Measurements from ENCODE around the gene CREM. TPM values are rescaled to one million over a fixed set of nuclear protein-coding genes. Genes with fewer than 3 reads are reported as not detected.
A peak's percentile ranks its signal among the peaks of the same experiment; 100 is the strongest.
"Not testable (repeated sequence)": the region's sequence is repeated elsewhere in the genome, so short reads cannot be mapped to it uniquely, and the experiment has no call there.

Gene CREM
- polyA plus RNA-seq, 12 donors = 37.1 to 70.9 (median 54.0) TPM; not detected in 1

DNA sequence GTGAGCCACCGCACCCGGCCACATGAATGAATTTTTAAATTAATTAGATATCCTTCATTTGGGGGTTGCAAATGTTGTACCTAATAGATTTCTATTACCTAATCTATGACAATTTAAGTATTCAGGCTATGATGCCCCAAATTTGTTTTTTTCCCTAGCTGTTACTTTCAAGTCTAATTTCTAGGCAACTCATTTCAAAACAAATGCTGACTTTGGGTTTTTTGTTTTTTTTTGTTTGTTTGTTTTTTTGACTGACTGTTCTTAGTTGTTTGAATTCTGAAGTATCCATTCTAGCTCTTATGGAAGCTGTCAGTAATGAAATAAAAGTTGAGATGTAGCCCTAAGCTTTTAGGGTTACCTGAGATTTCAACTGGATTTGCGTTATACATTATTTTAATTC is 62.3 kb downstream of the CREM start:
- DNase-seq = no peak

DNA sequence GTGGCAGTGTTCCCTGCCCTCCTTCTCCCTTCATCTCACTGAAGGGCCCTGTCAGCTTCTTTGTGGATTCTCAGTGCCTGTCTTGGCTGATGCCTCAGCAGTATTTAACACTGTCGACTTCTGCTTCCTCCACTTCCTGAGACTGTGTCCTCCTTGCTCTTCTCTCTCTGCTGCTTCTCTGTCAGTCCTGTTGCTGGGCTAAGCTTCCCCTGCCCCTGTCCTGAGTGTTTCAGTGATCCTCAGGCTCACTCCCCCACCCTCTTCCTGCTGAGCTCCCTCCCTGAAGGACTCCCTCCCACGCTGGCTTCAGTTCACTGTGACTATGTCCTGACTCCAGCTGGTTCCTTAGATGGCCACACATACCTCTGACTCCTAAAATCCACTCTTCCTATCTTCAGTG is 64.9 kb downstream of the CREM start:
- no peak for DNase-seq

DNA sequence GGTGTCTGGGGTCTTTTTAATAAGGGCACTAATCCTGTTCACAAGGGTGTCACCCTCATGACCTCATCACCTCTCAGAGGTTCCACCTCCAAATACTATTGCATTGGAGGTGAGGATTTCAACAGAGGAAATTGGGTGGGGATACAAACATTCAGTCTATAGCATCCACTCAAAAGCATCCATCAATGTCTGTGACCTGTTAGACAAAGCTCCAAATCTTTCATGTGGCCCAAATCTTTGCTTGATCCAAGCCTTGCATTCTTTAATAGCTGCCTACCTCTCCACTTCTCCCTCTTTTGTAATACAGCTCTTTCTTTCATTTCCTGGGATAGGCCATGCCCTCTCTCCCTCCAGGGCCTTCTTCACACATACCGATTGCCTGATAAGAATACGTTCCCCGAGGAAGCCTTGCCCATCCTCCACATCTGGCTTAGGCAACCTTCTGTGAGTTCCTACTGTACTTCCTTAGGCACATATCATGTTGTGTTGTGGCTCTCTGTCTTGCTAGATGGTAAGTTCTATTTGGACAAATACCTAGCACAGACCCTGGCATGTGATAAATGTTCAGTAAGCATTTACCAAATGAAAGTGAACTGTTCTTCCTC is 66.1 kb downstream of the CREM start:
- DNase-seq = no peak

GRCh38 chr10:35194471-35194870 is 67.8 kb downstream of the CREM start:
- DNase-seq = no peak

GRCh38 chr10:35194906-35195305 is 68.3 kb downstream of the CREM start:
- DNase-seq = peak; percentile 38

DNA sequence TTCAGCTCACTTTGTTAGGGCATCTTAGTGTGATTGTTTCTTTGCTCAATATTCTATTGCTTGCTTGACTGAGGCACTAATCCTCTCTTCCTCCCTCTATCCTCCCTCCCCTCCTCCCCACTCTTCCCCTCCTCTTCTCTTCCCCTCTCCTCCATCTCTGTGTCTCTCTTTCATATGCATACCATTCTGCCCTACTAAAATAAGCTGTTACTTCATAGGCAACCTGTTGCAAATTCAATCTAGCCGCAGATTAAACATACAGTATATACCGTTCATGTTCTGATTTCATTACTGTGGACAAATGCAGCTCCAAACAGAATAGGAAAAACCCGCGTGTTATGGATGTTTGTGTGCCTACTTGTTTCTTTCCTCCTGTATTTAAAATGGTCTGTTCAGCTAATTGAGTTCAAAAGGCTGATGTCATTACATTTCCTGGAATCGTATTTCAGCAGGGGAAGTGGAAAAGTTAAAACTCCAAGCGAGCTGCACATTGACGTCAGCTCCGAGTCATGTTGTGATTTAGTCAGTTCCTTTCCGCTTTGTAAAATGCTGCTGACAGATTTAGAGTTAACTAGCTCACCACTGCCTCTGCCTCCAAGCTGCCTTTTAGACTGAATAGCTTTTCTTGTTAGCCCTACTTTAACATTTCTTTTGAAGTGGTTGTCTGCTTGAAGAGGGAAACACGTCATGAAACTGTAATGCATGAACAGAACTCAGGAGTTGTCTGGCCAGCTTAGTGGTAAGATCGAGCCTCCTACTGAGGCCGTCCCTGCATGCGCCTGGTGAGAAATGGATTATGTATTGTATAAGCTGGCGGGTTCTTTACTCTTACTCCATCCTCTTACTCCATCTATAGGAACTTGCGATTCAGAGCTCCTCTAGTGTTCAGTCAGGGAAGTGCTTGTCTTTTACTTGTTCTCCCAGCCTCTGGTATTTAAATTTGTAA is 69.0 kb downstream of the CREM start:
- DNase-seq = peak; percentile 93

DNA sequence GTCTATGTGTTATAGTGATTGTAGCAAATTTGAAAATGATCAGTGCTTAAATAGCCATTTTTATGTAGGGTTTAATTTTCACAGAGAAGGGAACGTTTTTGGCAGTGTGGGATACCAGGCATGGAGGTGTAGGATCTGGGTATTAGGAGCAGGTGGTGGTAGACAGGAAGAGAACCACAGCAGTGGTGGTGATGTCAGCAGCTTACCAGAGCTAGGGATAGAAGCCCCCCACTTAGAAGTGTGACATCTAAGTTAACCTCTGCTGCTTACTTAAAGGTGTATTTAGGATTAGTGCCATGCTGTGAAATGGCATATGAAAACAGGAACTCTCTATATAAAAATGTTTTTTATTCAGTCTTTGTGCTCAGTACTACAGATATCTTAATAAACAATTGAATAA is 73.8 kb downstream of the CREM start:
- DNase-seq = no peak

- no peak for DNase-seq
These were observed 74.6 kb downstream of the CREM start for GRCh38 chr10:35201234-35201633.

GRCh38 chr10:35202050-35202449 is 75.4 kb downstream of the CREM start:
- DNase-seq = no peak

DNA sequence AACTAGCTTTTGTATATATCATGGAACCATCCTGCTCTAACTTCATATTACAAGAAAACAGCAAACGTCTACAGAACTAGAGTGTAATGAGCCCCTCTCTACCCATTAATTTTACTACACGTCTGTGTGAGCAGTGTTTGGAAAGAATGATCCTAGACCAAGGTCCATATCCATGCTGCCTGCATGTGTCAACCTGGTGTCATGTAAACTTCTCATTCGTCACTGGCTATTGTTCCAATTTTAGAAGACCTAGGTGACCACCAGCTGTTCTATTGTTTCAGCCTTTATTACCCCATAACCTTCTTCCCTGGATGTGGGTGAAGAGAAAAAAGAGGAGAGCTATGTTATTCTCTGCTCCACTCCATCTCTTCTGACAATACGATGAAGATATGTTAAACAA is 77.1 kb downstream of the CREM start:
- DNase-seq = no peak

DNA sequence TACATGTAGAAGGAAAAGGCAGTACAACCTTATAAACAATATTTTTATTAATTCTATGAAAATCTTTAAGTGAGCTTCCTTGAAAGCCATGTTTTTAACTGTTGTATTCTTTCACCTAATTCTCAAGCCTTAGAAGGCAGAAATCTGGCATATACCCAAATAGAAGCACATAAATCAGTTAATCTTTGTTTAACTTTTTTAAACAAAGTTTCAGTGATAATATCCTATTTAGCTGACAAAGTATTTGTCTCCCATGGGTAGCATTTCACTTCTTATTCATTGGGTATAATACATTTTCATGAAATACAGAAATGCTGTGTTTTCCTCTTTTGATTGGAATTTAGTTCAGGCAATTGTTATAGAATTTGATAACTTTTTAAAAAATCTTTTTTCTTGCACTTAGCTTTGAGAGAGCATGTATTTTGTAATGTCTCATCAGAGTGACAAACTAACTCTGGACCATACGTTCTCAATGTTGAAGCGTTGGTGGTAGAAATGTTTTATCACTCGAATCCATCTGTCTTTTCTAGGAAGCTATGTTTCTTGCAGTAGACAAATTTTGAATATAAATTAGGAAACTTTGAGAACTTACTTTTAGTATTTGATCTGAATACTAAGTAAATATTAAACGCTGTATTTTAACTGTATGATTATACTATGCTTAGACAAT is 78.1 kb downstream of the CREM start:
- no peak for DNase-seq

GRCh38 chr10:35206274-35206673 is 79.6 kb downstream of the CREM start:
- DNase-seq = no peak

DNA sequence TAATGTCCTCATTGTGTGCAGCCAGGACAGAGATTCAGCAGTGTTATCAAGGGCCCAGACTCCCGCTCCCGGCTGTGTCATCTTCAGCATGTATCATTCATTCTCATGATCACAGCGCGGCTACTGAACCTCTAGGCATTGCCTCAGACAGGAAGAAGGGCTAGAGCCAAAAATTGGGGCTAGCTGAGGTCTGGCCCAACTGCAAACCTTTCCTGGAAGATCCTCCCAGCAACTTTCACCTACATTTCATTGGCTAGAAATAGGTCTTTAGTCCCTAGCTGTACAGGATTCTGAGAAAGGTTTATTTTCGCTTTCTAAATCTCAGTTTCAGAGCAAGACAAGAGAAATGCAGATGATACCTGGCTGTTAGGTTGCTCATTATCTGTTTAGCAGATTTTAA is 81.9 kb downstream of the CREM start:
- DNase-seq = no peak

DNA sequence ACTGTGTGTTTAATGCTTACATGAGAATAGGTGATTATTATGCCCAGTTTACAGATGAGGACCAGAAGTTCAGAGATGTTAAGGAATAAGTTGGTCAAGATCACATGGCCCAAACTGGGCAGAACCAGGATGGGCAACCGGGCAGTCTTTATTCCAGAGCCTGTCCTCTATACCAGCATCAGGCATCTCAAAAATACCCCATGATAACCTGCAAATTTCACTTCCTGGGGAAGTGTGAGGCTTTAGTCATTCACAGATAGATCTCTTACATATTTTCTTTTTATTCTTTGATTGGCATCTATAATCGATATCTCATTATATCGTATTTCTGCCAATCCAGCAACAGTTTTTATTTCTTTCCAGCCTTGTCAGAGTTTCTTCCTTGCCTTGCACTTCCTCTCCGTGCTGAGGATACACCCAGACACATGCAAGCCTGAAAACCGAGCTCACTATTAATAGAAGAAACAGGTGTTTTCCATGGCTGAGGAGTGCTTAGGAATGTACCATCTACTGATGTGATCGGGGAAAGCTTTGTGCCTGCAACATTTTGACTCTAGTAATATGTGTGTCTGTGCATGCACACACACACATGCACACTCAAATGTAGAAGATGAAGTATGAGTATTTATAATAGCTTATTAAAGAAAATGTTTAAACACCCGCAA is 82.4 kb downstream of the CREM start:
- DNase-seq = peak; percentile 38

GRCh38 chr10:35210961-35211360 is 84.3 kb downstream of the CREM start:
- no peak for DNase-seq

- no peak for DNase-seq
These were observed 84.7 kb downstream of the CREM start for GRCh38 chr10:35211390-35211789.

- no peak for DNase-seq
These were observed 86.2 kb downstream of the CREM start for GRCh38 chr10:35212856-35213255.

DNA sequence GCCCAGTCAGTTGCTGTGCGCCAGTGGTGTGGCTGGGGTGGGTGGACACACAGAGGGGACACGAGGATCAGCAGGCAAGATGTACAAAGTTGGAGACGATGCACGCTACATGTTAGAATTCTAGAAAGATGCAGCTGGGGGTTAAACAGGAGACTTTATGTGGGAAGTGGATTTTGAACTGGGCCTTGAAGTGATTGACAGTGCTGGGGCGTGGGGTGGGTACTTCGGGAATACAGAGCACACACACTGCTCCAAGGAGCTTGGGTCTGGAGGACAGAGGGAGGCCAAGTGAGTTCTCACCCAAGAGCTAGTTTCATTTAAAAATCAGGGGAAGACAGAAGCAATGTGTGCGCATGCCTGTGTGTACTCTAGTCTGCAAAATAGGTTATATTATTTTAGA is 87.1 kb downstream of the CREM start:
- DNase-seq = no peak

GRCh38 chr10:35214607-35215020 is 88.0 kb downstream of the CREM start:
- no peak for DNase-seq

GRCh38 chr10:35215107-35215506 is 88.5 kb downstream of the CREM start:
- DNase-seq = no peak

- DNase-seq = peak; percentile 35
These were observed 89.8 kb downstream of the CREM start for GRCh38 chr10:35216303-35216905.

DNA sequence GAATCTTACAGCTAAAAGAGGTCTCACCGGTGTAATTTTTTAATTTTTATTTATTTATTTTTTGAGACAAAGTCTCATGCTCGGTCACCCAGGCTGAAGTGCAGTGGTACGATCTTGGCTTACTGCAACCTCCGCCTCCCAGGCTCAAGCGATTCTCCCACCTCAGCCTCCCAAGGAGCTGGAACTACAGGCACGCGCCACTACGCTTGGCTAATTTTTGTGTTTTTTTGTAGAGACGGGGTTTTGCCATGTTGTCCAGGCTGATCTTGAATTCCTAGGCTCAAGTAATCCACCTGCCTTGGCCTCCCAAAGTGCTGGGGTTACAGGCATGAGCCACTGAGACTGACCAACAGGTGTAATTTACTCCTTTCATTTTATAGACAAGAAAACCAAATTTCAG is 90.3 kb downstream of the CREM start:
- not testable (repeated sequence) for DNase-seq
